ACC112 (cell line): ENCODE measurements around the gene HS6ST3.
"Not testable (repeated sequence)": the region's sequence is repeated elsewhere in the genome, so short reads cannot be mapped to it uniquely, and the experiment has no call there.

Source experiments
- H2AFZ ChIP-seq: fragments of 200-600 bp; sonication (generic); one replicate; pipeline ENCODE4 v1.6.0; 2017; ENCODE audit warnings: antibody characterized with exemption, low read length; ENCODE audit not compliant: unreplicated experiment
- H3K27ac ChIP-seq: fragments of 200-600 bp; sonication (generic); 2 replicates; pipeline ENCODE4 v1.5.1; 2014; ENCODE audit warnings: low read depth, mild to moderate bottlenecking, antibody characterized with exemption, low read length, moderate library complexity
- H3K27me3 ChIP-seq: fragments of 200-600 bp; sonication (generic); 2 replicates; pipeline ENCODE4 v1.6.1; 2014; ENCODE audit warnings: mild to moderate bottlenecking, antibody characterized with exemption, low read length, moderate library complexity, mixed read lengths; ENCODE audit not compliant: insufficient read depth
- H3K36me3 ChIP-seq: fragments of 200-600 bp; sonication (generic); 2 replicates; pipeline ENCODE4 v1.6.1; 2016; ENCODE audit warnings: mild to moderate bottlenecking, antibody characterized with exemption, low read length, moderate library complexity, mixed read lengths; ENCODE audit not compliant: insufficient read depth
- H3K4me1 ChIP-seq: fragments of 200-600 bp; sonication (generic); one replicate; pipeline ENCODE4 v1.6.1; 2016; ENCODE audit warnings: low read length, mixed read lengths; ENCODE audit not compliant: insufficient read depth, unreplicated experiment, control insufficient read depth
- H3K4me3 ChIP-seq: fragments of 200-600 bp; sonication (generic); 2 replicates; pipeline ENCODE4 v1.5.1; 2014; ENCODE audit warnings: mild to moderate bottlenecking, low read depth, low read length
- H3K79me2 ChIP-seq: fragments of 200-600 bp; sonication (generic); one replicate; pipeline ENCODE4 v1.6.0; 2016; ENCODE audit warnings: low read length; ENCODE audit not compliant: control insufficient read depth, unreplicated experiment, insufficient read depth

HS6ST3 gene

GRCh38 chr13:96778302-96778701, 688.4 kb downstream of the HS6ST3 start:
- not testable (repeated sequence) for H3K79me2 ChIP-seq, H3K4me3 ChIP-seq, H3K27ac ChIP-seq, H3K27me3 ChIP-seq, H2AFZ ChIP-seq, H3K36me3 ChIP-seq
- peaks cover 11% of the 10 kb centered on the region for H3K4me1 ChIP-seq

DNA sequence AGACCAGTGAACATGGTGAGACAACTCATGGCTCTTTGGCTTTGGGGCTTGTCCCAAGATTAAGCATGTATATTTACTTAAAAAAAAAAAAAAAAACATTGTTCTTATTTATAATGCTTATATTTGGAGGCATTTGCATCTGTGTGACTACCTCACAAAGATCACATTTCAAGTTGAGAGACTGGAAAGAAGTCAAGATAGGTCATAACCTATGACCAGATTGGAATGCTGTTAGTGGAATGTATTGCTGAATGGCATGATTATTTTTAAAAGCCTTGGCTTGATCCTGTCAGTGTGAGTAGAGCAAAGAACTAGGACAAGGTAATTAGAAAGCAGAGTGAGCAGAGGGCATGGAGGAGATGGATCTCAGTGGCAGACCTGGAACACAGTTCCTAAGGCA, 689.8 kb downstream of the HS6ST3 start:
- Histone ChIP-seq H3K4me3 (no peak overlapping the region), H3K79me2 (no peaks in the 10 kb centered on the region), H3K4me1 (peaks cover 11% of the 10 kb centered on the region), H2AFZ (no peak overlapping the region), H3K27ac (no peak overlapping the region), H3K36me3 (no peaks in the 10 kb centered on the region), H3K27me3 (no peaks in the 10 kb centered on the region)

GRCh38 chr13:96780105-96780504, 690.2 kb downstream of the HS6ST3 start:
- no peak overlapping the region for H3K27ac ChIP-seq
- no peak overlapping the region for H3K4me3 ChIP-seq
- no peaks in the 10 kb centered on the region for H3K27me3 ChIP-seq
- peaks cover 11% of the 10 kb centered on the region for H3K4me1 ChIP-seq
- H3K36me3 ChIP-seq: no peaks in the 10 kb centered on the region
- no peak overlapping the region for H2AFZ ChIP-seq
- H3K79me2 ChIP-seq: no peaks in the 10 kb centered on the region

DNA sequence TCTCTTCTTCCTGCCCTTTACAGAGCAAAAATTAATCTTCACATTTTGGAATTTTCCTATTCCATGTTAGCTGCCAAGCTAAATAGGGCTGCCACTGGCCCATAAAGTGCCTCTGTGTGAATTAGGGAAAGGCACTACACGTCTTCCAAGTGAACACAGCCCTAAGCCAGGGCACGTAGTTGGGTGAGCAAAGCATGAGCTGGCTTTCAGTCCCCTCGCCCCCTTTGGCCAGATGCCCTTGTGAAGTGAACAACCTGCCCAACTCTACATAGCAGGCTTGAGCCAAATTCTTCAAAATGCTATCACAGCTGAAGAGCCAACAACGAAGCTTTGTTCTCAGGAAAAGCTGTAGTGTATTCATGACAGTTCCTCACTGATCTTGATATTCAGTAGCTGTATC, 691.2 kb downstream of the HS6ST3 start:
- H3K27me3 ChIP-seq: no peaks in the 10 kb centered on the region
- no peaks in the 10 kb centered on the region for H3K79me2 ChIP-seq
- no peaks in the 10 kb centered on the region for H3K36me3 ChIP-seq
- H3K4me3 ChIP-seq: no peak overlapping the region
- peaks cover 11% of the 10 kb centered on the region for H3K4me1 ChIP-seq
- no peak overlapping the region for H3K27ac ChIP-seq
- H2AFZ ChIP-seq: no peak overlapping the region

DNA sequence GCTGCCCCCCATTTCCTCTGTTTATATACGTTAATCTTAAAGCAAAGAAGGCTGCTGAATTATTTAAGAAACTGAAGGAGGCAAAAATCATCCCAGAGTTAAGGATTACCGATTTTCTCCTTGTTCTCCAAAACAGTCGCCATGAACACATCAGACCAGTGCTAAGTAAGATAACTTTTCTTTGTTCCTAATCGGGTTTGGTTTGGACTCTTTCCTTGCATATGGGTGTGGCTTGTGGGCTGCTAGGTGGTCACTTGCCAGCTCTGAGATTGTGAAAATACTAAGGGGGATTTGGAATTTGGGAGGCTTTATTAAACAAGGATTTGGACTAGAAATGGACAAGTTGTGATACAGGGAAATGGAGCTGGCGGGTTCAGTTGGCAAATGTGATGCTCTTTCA, 692.3 kb downstream of the HS6ST3 start:
- Histone ChIP-seq H3K27me3 (no peaks in the 10 kb centered on the region), H3K27ac (no peak overlapping the region), H3K4me3 (no peak overlapping the region), H3K36me3 (no peaks in the 10 kb centered on the region), H3K79me2 (no peaks in the 10 kb centered on the region), H3K4me1 (peaks cover 11% of the 10 kb centered on the region), H2AFZ (no peak overlapping the region)

DNA sequence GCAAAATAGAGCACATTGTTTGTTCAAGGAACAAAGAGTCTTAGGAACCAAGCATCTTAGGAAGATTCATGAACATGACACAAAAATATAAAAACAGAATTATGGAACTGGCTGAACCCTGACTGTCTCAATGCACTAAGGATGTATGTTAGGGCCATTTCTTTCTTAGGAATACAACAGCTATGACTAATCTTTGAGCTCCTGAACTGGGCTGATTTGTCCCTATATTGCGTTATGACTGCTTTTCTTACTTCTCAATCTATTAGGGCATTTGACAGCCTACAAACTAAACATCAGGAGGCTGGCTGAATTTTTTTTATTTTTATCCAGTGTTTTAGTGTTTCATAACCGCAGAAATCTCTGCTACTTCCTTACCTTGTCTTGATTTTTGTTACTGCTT, 693.1 kb downstream of the HS6ST3 start:
- Histone ChIP-seq H3K4me3 (no peak overlapping the region), H3K4me1 (peaks cover 11% of the 10 kb centered on the region)

DNA sequence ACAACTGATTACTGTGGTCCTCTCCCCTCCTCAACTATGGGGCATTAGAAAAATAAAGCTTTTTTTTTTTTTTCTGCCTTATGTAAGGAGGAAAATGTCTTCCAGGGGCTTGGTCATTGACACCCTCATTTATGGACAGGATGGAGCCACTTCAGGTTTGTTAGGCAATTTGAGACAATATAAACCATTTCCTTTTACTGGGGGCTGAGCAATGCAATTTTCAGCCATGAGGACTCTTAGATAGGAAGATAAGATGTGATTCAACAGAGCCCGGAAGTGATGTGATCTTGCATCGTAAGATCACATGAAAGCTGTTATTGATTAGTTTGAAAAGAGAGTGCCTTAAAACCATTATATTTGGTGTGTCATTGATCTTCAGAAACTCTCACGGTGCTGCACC, 693.6 kb downstream of the HS6ST3 start:
- no peaks in the 10 kb centered on the region for H3K79me2 ChIP-seq
- H3K4me3 ChIP-seq: no peak overlapping the region
- no peak overlapping the region for H2AFZ ChIP-seq

More for the DNA sequence above, 693.1 kb downstream of the HS6ST3 start:
- H3K27ac ChIP-seq: no peak overlapping the region
- H3K27me3 ChIP-seq: no peaks in the 10 kb centered on the region
- no peaks in the 10 kb centered on the region for H3K36me3 ChIP-seq
- no peaks in the 10 kb centered on the region for H3K79me2 ChIP-seq
- H2AFZ ChIP-seq: no peak overlapping the region

GRCh38 chr13:96785986-96786385, 696.1 kb downstream of the HS6ST3 start:
- no peaks in the 10 kb centered on the region for H3K27me3 ChIP-seq

More for the DNA sequence above, 693.6 kb downstream of the HS6ST3 start:
- Histone ChIP-seq H3K4me1 (peaks cover 11% of the 10 kb centered on the region), H3K27me3 (no peaks in the 10 kb centered on the region), H3K27ac (no peak overlapping the region), H3K36me3 (no peaks in the 10 kb centered on the region)

GRCh38 chr13:96792188-96792587, 702.3 kb downstream of the HS6ST3 start:
- Histone ChIP-seq H2AFZ (no peak overlapping the region), H3K79me2 (no peaks in the 10 kb centered on the region), H3K4me1 (no peaks in the 10 kb centered on the region), H3K27ac (no peak overlapping the region), H3K27me3 (no peaks in the 10 kb centered on the region), H3K36me3 (no peaks in the 10 kb centered on the region), H3K4me3 (no peak overlapping the region)

More at GRCh38 chr13:96785986-96786385, 696.1 kb downstream of the HS6ST3 start:
- H3K4me3 ChIP-seq: no peak overlapping the region
- H3K27ac ChIP-seq: no peak overlapping the region
- H3K4me1 ChIP-seq: peaks cover 7% of the 10 kb centered on the region
- H3K36me3 ChIP-seq: no peaks in the 10 kb centered on the region
- no peak overlapping the region for H2AFZ ChIP-seq
- H3K79me2 ChIP-seq: no peaks in the 10 kb centered on the region

DNA sequence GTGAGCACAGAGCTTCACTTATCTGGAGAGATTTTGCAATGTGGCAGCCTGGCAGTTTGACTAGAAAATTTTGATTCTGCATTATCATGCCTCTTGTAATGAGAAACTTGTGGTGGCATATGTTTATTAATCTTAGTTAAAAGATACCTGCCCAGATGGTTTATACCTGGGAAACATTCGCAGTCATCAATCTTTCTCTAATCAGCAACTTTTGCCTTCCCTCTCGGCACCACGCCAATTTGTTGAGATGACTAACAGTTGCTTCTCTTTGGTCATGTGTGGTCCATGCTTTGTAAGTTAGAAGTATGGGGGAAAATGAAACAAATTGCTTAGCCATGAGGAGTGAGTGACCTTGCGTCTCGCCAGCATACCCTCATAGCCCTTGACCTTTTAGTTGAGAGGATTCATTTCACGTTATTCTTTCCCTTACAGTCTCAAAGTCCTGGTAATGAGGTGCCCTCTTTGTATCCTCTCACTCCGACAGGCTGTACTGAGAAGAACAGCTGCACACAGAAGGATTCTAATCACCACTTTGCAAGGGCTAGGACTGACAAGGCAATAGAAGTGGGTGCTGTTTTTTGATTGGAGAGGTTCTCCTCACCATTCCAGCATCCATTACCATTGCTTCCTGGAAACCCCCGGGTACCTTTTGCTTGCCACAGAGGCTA, 703.0 kb downstream of the HS6ST3 start:
- Histone ChIP-seq H3K4me1 (no peaks in the 10 kb centered on the region), H3K27me3 (no peaks in the 10 kb centered on the region), H3K4me3 (no peak overlapping the region), H2AFZ (no peak overlapping the region), H3K27ac (no peak overlapping the region), H3K36me3 (no peaks in the 10 kb centered on the region), H3K79me2 (no peaks in the 10 kb centered on the region)

DNA sequence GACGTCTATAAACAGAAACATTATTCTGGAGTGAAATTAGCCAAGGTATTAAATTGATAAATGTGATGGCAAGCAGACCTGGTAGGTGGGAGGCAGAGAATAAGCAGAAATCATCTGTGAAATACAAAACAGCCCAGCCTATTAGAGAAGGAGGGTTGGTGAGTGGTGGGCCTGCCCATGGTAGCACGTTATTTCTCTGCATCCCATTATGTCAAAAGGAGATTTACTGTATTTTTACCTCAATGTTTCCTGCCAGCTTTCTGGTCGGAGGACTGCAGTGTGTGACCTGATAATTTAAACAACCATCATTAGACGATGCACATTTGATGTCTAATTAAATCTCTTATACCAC, 703.5 kb downstream of the HS6ST3 start:
- Histone ChIP-seq H3K4me1 (no peaks in the 10 kb centered on the region), H3K36me3 (no peaks in the 10 kb centered on the region), H3K79me2 (no peaks in the 10 kb centered on the region), H3K27me3 (no peaks in the 10 kb centered on the region), H2AFZ (no peak overlapping the region), H3K27ac (no peak overlapping the region), H3K4me3 (no peak overlapping the region)
